HG03575 (cell line): ENCODE measurements around the gene COPZ2.
"Not testable (repeated sequence)": the region's sequence is repeated elsewhere in the genome, so short reads cannot be mapped to it uniquely, and the experiment has no call there.

Experiments used
- ATAC-seq: cut with Tn5 transposase; IDR thresholded peaks from one replicate; pipeline ENCODE4 v1.9.1; 2021; ENCODE audit not compliant: unreplicated experiment, insufficient number of reproducible peaks, low FRiP score; ENCODE audit errors: extremely low read depth

The COPZ2 gene

DNA sequence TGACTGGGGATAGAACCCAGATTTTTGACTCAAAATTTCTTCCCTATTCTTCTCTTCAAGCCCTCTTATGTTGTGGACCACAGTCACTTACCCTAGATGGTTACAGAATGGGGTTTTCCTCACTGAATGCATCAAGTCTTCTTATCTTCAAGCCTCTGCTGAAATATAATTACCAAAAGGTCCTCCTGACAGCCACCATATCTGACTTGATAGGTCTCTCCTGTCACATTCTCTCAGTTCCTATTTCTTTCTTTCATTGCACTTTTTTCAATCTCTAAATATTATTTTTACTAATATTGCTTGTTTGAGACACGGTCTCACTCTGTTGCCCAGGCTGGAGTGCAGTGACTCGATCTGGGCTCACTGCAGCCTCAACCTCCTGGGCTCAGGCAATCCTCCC lies 1.1 kb upstream of the COPZ2 start:
- ATAC-seq = no peak

DNA sequence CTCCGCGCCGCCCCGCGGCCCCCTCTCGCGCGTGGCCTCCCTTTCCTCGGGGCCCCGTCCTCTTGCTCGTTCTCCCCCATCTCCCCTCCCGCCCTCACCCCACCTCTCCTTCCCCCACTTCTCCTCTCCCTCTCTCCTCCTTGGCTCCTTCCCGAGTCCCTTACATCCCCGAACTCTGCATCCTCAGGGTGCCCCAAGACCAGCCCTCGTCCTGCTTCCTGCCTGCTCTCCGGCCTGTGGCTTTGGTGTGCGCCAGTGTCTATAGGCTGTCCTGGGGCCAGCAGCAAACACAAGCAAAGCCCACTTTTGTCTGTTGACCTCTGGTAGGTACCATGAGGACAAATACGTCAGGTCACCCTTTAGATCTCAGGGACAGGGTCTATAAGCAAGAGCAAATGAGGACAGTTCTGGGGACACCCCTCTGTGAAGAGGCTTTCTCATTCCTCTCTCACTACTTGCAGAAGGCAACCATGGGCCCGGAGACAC lies 284 bp upstream of the COPZ2 start:
- ATAC-seq = no peak

DNA sequence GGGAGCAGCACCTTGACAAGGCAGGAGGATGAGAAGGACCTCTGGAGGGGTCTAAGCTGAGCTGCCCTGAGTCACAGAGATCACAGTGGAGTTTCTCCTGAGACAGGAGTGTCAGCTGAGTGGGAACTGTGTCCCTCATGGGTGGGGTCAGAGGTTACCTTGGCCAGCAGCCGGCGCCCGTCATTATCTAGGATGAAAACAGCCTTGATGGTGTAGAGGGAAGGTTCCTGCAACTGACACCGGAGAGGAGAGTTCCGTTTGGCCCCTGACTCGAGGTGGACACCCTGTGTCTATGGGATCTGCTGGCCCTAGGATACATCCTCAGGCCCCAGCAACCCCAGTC lies 933 bp downstream of the COPZ2 start:
- ATAC-seq = no peak

DNA sequence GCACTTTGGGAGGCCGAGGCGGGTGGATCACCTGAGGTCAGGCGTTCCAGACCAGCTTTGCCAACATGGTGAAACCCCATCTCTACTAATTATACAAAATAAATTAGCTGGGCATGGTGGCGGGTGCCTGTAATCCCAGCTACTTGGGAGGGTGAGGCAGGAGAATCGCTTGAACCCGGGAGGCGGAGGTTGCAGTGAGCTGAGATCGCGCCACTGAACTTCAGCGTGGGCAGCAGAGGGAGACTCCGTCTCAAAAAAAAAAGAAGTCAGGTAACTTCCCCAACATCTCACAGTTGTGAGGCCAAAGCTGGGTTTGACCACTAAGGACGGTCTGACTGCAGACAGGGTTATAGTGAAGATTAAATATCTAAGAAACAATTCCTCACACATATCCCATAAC lies 2.9 kb downstream of the COPZ2 start:
- not testable (repeated sequence) for ATAC-seq

DNA sequence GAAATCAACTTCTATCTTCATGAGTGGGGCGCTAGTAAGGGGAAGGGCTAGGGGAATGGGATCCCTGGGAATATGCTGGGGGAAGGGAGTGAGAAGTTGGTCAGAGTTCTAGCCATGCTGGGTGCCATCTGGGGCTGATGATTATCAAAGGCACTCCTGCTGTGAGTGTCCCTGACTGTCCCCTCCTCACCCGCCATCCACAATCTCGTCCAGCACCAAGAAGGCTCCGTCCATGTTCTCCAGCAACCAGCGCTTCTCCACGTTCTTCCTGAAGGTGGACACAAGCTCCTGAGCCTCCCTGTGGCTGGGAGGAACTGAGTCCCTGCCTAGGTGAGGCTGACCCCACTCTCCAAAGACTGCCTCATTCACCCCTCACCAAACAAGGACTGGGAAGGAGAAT lies 5.6 kb downstream of the COPZ2 start:
- ATAC-seq = no peak

DNA sequence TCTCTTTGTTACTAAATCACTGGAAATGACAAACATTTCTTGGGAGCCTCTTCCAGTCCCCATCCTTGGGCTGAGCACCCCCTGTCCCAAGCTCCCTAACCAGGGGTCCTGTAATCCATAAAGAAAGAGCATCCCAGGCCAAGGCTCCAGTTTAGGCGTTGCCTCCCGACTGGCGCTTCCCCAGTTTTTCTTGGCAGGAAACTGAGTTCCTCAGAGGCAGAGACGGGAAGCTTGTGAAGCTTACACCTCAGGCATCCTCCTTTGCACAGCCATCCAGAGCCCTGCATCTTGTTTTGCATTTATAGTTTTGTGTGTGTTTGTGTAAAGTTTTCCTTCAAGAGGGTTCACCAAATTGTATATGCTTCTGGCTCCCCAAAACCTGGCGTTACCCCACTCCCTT lies 7.1 kb downstream of the COPZ2 start:
- ATAC-seq = no peak

DNA sequence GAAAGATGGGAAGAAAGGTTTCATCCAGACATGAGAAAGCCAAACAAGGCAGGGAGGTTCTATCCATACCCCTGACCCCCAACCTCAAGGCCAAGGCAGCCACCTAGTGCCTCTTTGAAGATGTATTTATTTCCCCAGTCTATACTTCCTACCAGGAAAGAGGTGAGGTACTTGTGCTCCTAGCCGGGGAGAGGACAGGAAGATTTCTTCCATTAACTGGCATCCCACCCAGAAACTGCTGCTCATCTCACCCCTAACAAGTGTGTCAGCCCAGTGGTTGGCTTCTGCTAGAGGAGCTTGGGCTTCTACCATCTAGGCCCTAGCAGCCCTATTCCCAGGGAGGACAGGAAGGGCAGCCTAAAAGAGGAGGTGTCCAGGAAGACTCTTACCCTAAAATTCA lies 8.9 kb downstream of the COPZ2 start:
- no peak for ATAC-seq

DNA sequence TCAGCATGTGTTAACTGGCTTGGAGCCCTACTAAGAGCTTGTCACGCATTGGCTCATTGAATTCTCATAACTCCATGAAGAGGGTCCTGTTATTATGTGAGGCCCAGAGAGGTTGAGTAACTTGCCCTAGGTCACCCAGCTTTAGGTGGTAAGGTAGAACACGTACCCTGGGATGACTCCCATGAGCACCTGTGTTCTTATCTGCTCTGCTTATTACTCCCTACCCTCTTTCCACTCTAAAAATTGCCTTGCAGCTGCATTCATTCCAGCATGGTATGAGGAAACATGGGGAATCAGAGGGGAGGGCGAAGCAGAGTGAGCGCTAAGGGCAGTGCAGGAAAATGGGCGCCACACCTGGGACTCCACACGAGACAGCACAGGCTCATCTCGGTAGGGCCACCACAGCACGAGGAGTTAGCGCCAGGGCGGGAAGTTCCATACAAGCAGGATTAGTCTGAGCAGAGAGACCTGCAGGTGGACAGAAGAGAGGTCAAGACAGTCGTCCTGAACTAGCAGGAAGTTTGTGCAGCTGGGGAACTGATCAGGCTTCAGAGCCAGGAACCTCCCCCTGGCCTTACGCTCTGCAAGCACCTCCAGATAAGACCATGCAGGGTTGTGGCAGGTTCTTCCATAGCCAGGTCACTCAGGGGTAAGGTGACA lies 10.1 kb downstream of the COPZ2 start:
- ATAC-seq = no peak

DNA sequence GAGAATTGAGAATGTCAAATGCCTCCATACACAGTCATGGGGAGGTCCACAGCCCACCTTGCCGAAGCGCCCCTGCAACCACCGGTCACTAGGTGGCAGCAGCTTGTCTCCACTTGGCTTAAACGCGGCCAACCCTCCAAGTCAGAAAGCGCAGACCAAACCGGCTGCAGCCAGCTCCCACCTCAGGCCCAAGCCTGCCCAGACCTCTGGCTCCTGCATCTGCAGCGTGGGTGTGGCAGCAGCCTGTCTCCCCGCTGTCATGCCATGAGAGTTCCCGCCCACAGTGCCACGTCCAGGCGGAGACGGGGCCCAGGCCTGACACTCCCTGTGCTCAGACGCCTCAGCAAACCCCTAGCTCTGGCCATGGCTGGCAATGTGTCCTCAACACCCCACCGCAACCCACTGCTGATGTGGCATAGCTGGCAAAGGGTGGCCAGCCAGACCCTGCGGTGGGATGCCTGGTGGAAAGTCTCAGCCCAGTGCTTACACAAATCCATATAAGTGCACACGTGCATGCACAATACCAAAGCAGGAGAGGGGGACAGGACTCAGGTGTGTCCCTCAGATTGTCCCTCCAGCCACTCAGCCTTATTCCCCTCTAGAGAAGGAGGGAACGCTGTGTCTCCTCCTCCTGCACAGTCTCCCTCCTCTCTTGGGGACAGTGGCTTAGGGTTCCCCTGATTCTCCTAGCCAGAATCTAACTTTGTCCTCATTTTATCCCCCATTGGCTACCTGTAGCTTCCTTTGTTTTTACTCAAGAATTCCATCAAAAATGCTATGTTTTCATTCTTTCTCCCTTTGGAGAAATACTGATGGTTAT lies 10.9 kb downstream of the COPZ2 start:
- no peak for ATAC-seq

DNA sequence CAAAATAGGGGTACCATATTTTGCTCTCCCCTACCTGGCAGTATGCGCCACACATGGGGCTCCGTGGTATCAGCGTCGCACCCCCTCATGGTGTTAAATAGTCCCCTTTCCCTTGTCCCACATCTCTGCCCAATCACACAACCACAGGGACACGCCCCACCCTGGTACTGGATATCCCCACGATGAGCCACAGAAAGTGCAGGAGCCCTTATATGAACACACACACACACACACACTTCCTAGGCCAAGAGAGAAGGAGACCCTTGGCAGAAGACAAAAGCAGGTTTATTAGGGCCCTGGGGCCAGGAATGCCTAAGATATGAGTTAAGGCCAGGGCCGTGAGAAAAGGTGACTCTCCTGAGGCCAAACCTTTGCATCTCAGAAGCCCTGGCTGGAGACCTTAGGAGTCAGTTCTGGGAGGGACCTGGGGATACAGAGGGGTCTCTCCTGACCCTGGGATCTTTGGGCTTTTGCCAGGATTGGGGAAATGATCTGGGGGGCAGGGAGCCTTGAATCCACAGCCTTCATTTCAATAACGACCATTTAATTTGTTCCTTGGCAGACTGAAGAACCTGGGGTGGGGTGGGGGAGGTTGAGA lies 11.6 kb downstream of the COPZ2 start:
- no peak for ATAC-seq

DNA sequence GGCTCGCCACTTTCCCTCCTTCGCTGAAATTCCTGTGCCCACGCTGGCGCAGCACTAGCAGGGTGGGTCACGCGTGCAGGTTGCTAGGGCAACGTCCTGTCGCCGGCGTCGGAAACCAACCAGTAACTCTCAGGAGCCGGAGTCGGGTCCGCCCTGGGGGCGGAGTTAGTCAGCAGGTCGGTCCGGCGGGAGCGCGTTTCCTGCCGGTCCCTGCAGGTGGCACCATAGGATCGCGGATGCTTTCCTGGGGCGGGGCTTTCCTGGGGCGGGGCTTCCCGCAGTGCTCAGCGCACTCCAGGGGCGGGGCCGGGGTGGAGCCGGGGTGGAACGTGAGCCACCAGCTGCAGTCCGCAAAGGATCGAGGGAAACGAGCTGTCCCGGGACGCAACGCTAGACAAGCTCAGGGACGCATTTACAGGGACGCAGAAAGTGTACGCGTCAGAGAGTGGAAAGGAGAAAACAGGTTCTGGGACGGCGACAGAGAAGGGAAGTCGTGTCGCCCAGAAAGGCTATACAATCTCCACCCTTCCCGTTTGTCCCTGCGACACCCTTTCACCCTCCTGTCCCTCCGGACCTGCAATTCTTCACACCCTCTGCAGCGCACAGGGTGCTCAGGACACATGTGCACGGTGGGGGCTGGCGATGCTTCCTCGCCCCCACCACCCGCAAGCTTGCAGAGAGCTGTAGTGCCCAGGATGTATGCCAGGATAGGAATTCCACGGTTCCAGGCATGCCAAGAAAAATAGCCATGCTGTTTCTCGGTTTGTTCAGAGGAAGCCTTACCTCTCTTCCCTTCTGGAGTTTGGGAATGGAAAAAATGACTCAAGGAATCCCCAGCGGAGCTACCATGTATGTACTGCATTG lies 12.3 kb downstream of the COPZ2 start:
- ATAC-seq = no peak

DNA sequence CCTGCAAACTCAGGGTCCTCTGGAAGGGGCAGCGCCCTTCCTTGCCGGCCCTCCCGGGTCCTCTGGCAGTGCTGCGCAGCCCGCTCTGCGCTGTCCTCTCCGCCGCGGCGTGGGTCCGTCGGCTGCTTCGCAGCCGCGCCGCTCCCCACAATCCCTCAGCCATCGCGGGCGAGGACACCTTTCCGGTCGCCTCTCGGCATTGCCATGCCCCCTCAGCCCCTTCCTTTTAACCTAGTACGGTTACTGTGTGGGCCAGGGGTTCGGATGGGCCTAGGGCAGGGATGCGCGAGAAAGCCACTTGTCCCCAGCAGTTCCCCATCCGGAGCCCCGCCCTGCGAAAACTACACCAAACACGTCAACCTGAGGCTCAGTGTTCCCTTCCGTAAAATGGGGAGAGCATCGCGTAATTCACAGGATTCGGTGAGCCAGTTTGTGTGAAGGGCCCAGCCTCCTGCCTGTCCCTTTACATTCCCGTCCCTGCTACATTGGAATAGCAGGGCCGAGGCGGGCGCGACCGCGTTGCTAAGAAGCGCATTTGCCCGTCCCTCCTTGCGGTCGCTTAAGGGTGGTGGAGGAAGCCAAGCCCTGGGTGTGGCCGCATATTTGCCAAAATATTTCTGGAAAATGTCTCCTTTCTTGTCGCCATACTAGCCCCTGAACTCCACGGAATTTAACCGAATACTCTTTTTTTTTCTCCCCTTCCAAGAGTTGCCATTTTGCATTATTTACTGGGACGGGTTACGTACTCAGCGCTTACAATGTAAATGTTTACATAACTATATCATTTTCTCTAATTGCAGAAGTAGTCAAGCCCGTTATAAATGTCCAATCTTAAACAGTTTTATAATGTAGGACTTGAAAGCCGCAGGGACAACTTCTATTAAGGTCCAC lies 13.2 kb downstream of the COPZ2 start:
- ATAC-seq = no peak

DNA sequence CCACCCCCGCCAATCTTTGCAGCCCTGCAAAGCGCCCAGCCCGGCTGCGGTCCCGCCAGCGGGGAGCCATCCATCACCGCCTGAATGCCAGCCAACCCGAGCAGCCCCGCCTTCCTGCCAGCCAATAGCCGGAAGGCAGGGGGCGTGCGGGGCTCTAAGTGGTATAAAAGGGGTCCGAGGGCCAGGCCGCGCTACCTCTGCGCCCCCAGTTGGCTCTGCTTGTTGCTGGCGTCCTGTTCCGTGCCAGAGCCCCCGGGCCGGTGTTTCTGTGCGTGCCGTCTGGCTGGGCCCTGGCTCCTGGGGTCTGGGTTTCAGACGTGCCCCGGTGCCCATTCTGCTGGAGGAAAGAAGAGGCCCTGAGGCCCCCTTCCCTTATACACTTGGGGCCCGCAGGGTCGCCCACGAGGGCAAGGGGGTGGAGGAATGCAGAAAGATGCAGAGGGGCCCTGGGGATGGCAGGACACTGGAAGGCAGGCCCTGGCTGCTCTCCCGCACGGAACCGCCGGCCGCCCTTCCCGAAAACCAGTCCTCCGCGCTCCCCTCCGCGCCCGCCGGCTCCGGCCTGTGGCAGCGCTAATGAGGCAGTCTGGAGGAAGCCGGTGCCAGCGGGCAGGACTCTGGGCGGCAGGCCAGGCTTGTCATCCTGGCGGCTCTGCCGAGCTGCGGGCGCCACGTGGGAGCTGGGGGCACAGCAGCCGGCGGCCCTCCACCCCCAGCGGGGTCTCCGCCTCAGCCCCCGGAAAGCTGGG lies 14.0 kb downstream of the COPZ2 start:
- ATAC-seq = no peak

DNA sequence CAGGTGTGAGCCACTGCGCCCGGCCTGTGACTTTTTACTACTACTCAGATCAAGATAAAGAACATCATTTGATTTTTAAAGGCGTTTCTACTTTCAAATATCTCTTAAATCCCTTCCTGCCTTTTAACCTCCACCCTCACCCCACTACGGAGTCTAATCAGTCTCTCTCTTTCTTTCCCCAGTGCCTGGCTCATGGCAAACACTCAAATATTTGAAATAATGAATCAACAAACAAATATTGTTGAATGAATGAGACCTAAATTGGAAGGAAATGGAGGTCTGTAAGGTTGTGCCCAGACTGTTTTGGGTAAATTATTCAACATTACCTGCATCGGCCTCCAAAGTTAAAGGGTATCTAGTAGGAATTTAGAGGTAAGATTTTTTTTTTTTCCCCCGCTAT lies 14.7 kb downstream of the COPZ2 start:
- ATAC-seq = no peak

DNA sequence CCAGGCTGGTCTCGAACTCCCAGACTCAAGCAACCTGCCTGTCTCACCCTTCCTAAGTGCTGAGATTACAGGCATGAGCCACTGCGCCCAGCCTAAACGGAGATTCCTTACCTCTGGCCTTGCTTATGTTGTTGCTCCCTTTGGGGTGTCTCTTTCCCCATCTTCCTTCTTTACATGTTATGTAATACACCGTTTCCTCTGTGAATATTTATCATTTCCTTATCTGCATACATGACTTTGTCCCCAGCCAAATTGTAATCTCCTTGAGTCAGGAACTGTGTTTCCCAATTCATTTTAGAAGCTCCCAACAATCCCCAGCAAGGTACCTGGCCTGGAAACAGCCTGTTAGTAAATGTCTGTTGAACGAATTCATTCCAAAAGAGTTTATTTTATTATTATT lies 15.7 kb downstream of the COPZ2 start:
- ATAC-seq = no peak

DNA sequence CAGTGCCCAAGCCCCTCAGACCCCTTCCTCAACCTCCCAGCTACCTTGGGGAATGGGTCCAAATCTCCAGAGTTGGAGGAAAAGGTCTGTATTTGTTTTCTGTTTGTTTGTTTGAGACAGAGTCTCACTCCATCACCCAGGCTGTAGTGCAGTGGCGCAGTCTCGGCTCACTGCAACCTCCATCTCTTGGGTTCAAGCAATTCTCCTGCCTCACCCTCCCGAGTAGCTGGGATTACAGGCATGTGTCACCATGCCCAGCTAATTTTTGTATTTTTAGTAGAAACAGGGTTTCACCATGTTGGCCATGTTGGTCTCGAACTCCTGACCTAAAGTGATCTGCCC lies 19.8 kb downstream of the COPZ2 start:
- ATAC-seq = not testable (repeated sequence)

DNA sequence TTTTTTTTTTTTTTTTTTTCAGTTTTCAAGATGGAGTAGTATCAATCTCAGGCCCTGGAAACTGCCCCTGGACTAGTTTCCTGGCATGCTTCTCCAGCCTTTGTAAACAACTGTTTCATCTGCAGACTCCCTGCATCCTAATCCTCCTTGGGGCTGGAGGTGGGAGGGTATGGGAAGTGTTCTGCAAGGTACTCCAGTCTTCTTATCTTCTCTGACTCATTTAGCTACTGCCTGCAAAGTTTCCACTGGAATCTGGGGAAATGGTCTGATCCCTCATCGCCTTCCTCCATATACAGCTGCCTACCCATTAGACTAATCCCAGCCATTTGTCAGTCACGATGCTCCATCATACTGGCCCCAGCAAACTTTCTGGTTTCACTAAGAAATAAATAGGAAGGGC lies 21.5 kb downstream of the COPZ2 start:
- no peak for ATAC-seq

DNA sequence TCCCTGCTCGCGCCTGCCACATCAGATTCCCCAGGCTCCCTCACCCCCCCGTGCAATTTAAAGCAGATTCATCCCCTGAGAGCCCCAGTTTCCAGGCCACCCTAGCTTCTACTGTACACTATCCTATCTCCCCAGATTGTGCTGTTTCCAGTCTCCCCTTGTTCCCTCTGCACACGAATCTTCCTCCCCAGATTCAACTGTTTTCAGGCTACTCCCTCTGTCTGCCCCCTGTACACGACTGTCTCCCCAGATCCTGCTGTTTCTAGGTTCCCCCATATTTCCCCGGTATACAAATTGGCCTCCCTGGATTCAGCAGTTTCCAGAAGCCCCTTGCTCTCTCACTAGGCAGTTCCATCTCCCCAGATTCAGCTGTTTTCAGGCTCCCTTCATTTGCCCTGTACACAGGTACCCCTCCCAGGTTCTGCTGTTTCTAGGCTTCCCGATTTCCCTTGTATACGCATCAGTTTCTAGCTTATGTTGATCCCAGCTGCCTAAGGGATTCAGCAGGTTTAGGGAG lies 22.9 kb downstream of the COPZ2 start:
- ATAC-seq = no peak
